ENCODE results near the gene ALKBH6. TPM values are rescaled to one million over a fixed set of nuclear protein-coding genes. Genes with fewer than 3 reads are reported as not detected.

Gene ALKBH6
- total and polyA plus RNA-seq, 12 donors: 7.9 to 18.9 (median 10.4) TPM

GRCh38 chr19:36023432-36023831, 9.4 kb upstream of the ALKBH6 start:
- ATAC-seq (no peak), DNase-seq (no peak)
- no peak overlapping the region for H3K27ac ChIP-seq
- peaks cover 0 to 82% (median 0%) of the 10 kb centered on the region in 9 donors for H3K36me3 ChIP-seq
- no peak for TF ChIP-seq CTCF (IDR thresholded peaks at IDR 0.05)
- no peaks in the 10 kb centered on the region for H3K4me1 ChIP-seq
- no peaks in the 10 kb centered on the region for H3K9me3 ChIP-seq
- 92 to 96% methylated on average over 5 of the region's 5 CpGs for WGBS, 2 donors
- intact Hi-C loops (cut with DNase I): no loop called here
- no peaks in the 10 kb centered on the region for H3K27me3 ChIP-seq
- no peak overlapping the region for H3K4me3 ChIP-seq

GRCh38 chr19:36019061-36019670, 5.2 kb upstream of the ALKBH6 start:
- no peak for TF ChIP-seq CTCF (IDR thresholded peaks at IDR 0.05)
- H3K4me3 ChIP-seq: no peak overlapping the region
- H3K27me3 ChIP-seq: no peaks in the 10 kb centered on the region
- no peak for DNase-seq
- peaks cover 0 to 6% (median 5%) of the 10 kb centered on the region in 9 donors for H3K4me1 ChIP-seq
- peaks cover 0 to 68% (median 0%) of the 10 kb centered on the region in 9 donors for H3K36me3 ChIP-seq
- 91 to 94% methylated on average over 22 of the region's 22 CpGs for WGBS, 2 donors
- H3K27ac ChIP-seq: no peak overlapping the region
- ATAC-seq: no peak
- intact Hi-C loops (cut with DNase I): no loop called here
- H3K9me3 ChIP-seq: no peaks in the 10 kb centered on the region

GRCh38 chr19:36013280-36014011, 567 bp downstream of the ALKBH6 start:
- intact Hi-C loops (cut with DNase I): loop anchor here in 4 of 10 donors (1.0 to 5.0 kb wide), 4 partner anchors 18 to 41 kb away; partner anchors contain the start of genes SDHAF1 (in 2 of the 4), THAP8 (in 2 of the 4) and WDR62 (in 2 of the 4)
- Histone ChIP-seq H3K27ac (peak overlapping the region in 9 of 10 donors; percentile 35 to 94 (median 82)), H3K36me3 (peaks cover 0 to 18% (median 0%) of the 10 kb centered on the region in 9 donors), H3K4me3 (peak overlapping the region; percentile 34 to 92 (median 74)), H3K9me3 (no peaks in the 10 kb centered on the region), H3K4me1 (peaks cover 6 to 30% (median 16%) of the 10 kb centered on the region in 9 donors), H3K27me3 (no peaks in the 10 kb centered on the region)
- ATAC-seq: no peak
- TF ChIP-seq CTCF (IDR thresholded peaks at IDR 0.05): no peak
- 32% methylated on average over 15 of the region's 15 CpGs for WGBS, 2 donors
- no peak for DNase-seq

GRCh38 chr19:36010402-36010801, 3.6 kb downstream of the ALKBH6 start:
- H3K36me3 ChIP-seq: no peaks in the 10 kb centered on the region
- DNase-seq (no peak), ATAC-seq (no peak)
- no peak for TF ChIP-seq CTCF (IDR thresholded peaks at IDR 0.05)
- WGBS, 2 donors: 94 to 95% methylated on average over 11 of the region's 11 CpGs
- no peaks in the 10 kb centered on the region for H3K9me3 ChIP-seq
- no peak overlapping the region for H3K4me3 ChIP-seq
- H3K4me1 ChIP-seq: peaks cover 6 to 33% (median 16%) of the 10 kb centered on the region in 9 donors
- no peak overlapping the region for H3K27ac ChIP-seq
- no peaks in the 10 kb centered on the region for H3K27me3 ChIP-seq
- intact Hi-C loops (cut with DNase I): loop anchor here in 1 of 10 donors (5.0 kb wide), 1 partner anchor 42 kb away; the partner anchor contains the start of genes THAP8 and WDR62

All from heart right ventricle (tissue), 16 donors.